NCI-H2107 (cell line): ENCODE results near the gene GRM3.

Experiments
- DNase-seq: peaks from one replicate; lab custom pipeline; 2025; lab: John Stamatoyannopoulos, UW

Gene GRM3

DNA sequence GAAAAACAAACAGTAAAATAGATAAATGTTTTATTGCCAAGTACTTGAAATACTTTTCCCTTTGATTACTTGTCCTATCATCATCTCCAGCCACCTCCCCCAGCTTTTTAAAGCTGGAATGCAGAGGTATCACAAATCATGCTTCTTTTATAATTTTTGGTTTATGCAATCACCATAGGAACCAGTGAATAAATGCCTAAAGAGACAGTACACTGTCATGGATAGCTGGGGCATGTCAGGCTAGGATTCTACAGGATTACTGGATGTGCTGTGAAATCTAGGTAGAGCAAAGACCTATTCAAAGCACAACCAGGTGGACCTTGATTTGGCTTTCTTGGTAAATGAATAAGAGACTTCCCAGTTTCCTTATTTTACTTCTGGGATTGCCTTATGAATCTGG, 257.2 kb downstream of the GRM3 start:
- no peak for DNase-seq

DNA sequence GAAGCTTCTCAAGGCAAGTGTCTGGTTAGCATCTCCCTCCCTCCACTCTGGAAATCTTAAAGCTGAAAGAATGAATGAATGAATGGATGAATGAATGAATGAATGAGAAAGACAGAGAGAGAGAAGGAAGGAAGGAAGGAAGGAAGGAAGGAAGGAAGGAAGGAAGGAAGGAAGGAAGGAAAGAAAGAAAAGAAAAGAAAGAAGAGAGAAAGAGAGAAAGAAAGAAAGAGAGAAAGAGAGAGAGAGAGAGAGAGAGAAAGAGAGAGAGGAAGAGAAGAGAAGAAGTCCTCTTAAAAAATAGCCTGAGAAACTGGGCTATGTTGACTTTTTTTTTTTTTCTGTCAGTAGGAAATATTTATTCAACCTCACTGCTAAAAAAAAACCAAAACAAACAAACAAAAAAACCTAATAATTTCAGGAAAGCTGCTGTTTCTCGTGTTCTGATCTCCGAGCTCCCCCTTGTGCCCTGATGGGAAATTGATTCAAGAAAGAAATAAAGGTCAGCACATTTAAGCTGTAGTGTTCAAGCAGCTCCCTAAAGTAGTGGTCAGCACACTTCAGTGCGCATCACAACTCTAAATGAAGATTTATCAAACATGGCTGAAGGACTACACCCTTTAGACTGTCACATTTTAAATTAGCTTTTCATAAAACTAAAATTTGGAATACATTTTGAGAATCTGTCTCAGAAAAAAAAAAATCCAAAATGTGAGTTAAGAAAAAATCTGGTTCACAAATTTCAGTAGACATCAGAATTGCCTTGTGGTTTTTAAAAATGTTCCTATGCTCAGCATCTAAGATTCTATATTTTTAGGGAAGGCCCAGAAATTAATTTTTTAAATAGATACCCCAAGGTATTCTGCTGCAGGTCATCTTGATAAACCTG, 261.5 kb downstream of the GRM3 start:
- no peak for DNase-seq

DNA sequence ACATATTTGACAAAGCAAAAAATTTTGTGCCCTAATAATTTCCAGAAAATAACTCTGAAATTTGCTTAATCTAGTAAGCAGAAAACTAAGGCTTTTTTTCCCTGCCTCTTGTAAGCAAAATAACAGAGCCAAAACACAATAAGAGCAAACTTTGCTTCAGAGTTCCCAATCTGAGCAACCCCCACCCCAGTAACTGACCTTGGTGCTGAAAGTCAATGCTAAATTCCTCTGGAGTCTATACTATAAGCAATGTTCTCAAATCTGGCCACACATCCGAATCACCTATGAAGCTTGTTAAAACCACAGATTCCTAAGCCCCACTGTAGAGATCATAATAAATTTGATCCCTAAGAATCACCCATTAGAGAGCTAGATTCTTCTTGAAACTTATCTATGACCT, 265.2 kb downstream of the GRM3 start:
- DNase-seq = no peak

DNA sequence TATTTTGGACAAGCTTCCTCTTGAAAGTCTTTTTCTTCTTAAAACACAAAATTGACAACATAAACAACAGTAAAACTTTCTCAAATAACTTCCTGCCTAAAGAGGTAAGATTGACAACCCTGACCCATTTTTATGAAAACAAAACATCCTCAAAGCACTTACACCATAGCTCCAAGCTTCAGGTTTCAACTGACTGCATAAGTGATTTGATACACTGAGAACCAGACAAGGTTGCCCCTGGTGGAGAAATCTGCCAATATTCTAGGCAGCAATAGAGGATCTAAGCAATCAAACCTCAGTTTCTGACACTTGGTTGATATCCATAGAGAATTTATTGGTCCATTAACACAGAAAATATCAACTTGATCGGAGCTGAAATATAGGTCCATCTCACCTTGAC, 267.9 kb downstream of the GRM3 start:
- DNase-seq = no peak

DNA sequence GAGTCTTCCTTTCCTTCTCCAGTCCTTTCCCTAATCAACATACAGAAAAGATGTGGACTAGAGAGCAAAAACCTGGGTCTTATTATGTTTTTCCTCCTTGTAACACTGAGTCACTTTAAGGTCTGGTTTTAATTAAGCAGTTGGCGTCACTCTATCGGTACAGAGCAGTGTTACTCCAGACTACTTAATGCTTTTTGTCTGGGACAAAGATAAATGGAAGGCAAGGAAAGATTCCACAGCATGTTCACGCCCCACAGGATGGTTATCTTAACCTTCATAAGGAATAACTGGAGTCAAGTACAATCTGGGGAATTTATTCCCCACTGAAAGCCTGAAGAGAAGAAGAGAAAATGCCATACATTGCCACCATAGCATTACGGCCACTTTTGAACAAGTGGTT, 270.0 kb downstream of the GRM3 start:
- no peak for DNase-seq
